Astrocyte of the cerebellum (primary cell): ENCODE data around the gene SGCD.

Experiments
- DNase-seq: peaks from one replicate; pipeline ENCODE4 v3.0.0-alpha.2; 2011; ENCODE audit warnings: low read depth
- H3K4me3 ChIP-seq: 2 replicates; pipeline ENCODE4 v1.5.1; 2011; ENCODE audit warnings: mild to moderate bottlenecking, low read depth, low read length, moderate library complexity
- CTCF ChIP-seq: IDR thresholded peaks from 2 replicates; pipeline ENCODE4 v1.5.1; 2012; ENCODE audit warnings: low read length, low read depth, moderate library complexity, mild to moderate bottlenecking; ENCODE audit errors: missing control alignments
- in situ Hi-C: cut with HindIII; loops from 2 replicates; pipeline ENCODE4 v1.10.0; 2017; ENCODE audit warnings: low sequenced_read_pairs

Gene SGCD

GRCh38 chr5:156722358-156722757, 395.4 kb downstream of the SGCD start:
- in situ Hi-C loops = no loop called here
- DNase-seq = no peak
- no peak for TF ChIP-seq CTCF
- H3K4me3 ChIP-seq = no peak overlapping the region

- no peak for TF ChIP-seq CTCF
- no peak for DNase-seq
- in situ Hi-C loops = no loop called here
- H3K4me3 ChIP-seq = no peak overlapping the region
Observed at GRCh38 chr5:156735477-156735876, 408.5 kb downstream of the SGCD start.

GRCh38 chr5:156741516-156741915, 414.6 kb downstream of the SGCD start:
- DNase-seq = no peak
- in situ Hi-C loops = no loop called here
- TF ChIP-seq CTCF = no peak
- no peak overlapping the region for H3K4me3 ChIP-seq

GRCh38 chr5:156753846-156754245, 426.9 kb downstream of the SGCD start:
- DNase-seq = no peak
- TF ChIP-seq CTCF = no peak
- H3K4me3 ChIP-seq = no peak overlapping the region
- in situ Hi-C loops = no loop called here

GRCh38 chr5:156755421-156756087, 428.6 kb downstream of the SGCD start:
- no peak overlapping the region for H3K4me3 ChIP-seq
- TF ChIP-seq CTCF = no peak
- in situ Hi-C loops = no loop called here
- no peak for DNase-seq

GRCh38 chr5:156758011-156758791, 431.2 kb downstream of the SGCD start:
- TF ChIP-seq CTCF = no peak
- no peak for DNase-seq
- in situ Hi-C loops = no loop called here
- H3K4me3 ChIP-seq = no peak overlapping the region
